HG03175 (cell line): ENCODE measurements around the gene TPMT.
A peak's percentile ranks its signal among the peaks of the same experiment; 100 is the strongest.
"Not testable (repeated sequence)": the region's sequence is repeated elsewhere in the genome, so short reads cannot be mapped to it uniquely, and the experiment has no call there.

Experiments
- ATAC-seq: cut with Tn5 transposase; IDR thresholded peaks from one replicate; pipeline ENCODE4 v1.9.1; 2021; ENCODE audit warnings: mild to moderate bottlenecking, moderate library complexity; ENCODE audit not compliant: unreplicated experiment

TPMT gene

GRCh38 chr6:18155864-18156421 lies 1.1 kb upstream of the TPMT start:
- ATAC-seq = peak; percentile 32

- ATAC-seq = peak; percentile 91
These were observed 430 bp upstream of the TPMT start, which contains the start of gene KDM1B for GRCh38 chr6:18155150-18155863. TSS of gene KDM1B (plus strand) at chr6:18155422. CDS start at chr6:18159896, 4,474 bp downstream.

GRCh38 chr6:18153311-18153703 lies 1.6 kb downstream of the TPMT start:
- ATAC-seq = no peak

GRCh38 chr6:18151801-18152200 lies 3.1 kb downstream of the TPMT start:
- ATAC-seq = no peak

- not testable (repeated sequence) for ATAC-seq
These were observed 3.5 kb downstream of the TPMT start for GRCh38 chr6:18151391-18151790.

GRCh38 chr6:18148304-18149025 lies 6.4 kb downstream of the TPMT start:
- ATAC-seq = no peak

GRCh38 chr6:18147616-18148015 lies 7.3 kb downstream of the TPMT start:
- no peak for ATAC-seq

- no peak for ATAC-seq
These were observed 7.7 kb downstream of the TPMT start for GRCh38 chr6:18147160-18147559.

- ATAC-seq = no peak
These were observed 12.4 kb downstream of the TPMT start for GRCh38 chr6:18142591-18142861.

GRCh38 chr6:18141805-18142590 lies 12.9 kb downstream of the TPMT start:
- ATAC-seq = no peak

- ATAC-seq = no peak
These were observed 14.8 kb downstream of the TPMT start for GRCh38 chr6:18139935-18140621.

- ATAC-seq = no peak
These were observed 16.0 kb downstream of the TPMT start for GRCh38 chr6:18138906-18139305.

GRCh38 chr6:18136260-18136659 lies 18.6 kb downstream of the TPMT start:
- ATAC-seq = no peak

GRCh38 chr6:18135171-18135570 lies 19.7 kb downstream of the TPMT start:
- ATAC-seq = no peak

- no peak for ATAC-seq
These were observed 22.5 kb downstream of the TPMT start for GRCh38 chr6:18132346-18132745.

- no peak for ATAC-seq
These were observed 28.8 kb downstream of the TPMT start for GRCh38 chr6:18126121-18126520.

- ATAC-seq = peak; percentile 100
These were observed 32.5 kb downstream of the TPMT start, which contains the start of gene NHLRC1 for GRCh38 chr6:18122128-18123093. TSS of gene NHLRC1 (minus strand) at chr6:18122677. CDS start at chr6:18122606, 71 bp downstream.

GRCh38 chr6:18121580-18122127 lies 33.2 kb downstream of the TPMT start:
- no peak for ATAC-seq

GRCh38 chr6:18119236-18119635 lies 35.6 kb downstream of the TPMT start:
- no peak for ATAC-seq
